A549 (cell line): ENCODE data around the gene ADCY4. TPM values are rescaled to one million over a fixed set of nuclear protein-coding genes. Genes with fewer than 3 reads are reported as not detected.

Experiments used
- ATAC-seq, 2 experiments: fragments of 200-7000 bp in 1 of 2; fragments of >200 bp in 1 of 2; cut with Nextera tagmentation in 1 of 2; cut with Tn5 transposase in 1 of 2; 3 replicates each; pipeline versions ENCODE4 v1.8.0 to v1.9.1; 2018 to 2020; ENCODE audit warnings: mild to moderate bottlenecking in 1 of 2, moderate library complexity in 1 of 2
- CTCF ChIA-PET: fragments of 300-600 bp; sonication (Branson Sonifier 250); formaldehyde crosslinking; extraction: SDS; loops from one replicate; lab custom pipeline; 2021; ENCODE audit warnings: antibody characterized with exemption, inconsistent platforms; lab: Yijun Ruan, JAX
- POLR2A ChIA-PET: fragments of 350-600 bp; formaldehyde crosslinking; extraction: SDS; loops from one replicate; lab custom pipeline; 2021; ENCODE audit warnings: antibody characterized with exemption, inconsistent platforms; lab: Yijun Ruan, JAX
- DNase-seq, 2 experiments: peaks; one replicate each; pipeline versions ENCODE4 v3.0.0 to v3.0.0-alpha.2; 2011 to 2016; ENCODE audit warnings: low read depth in 1 of 2, low spot score in 1 of 2
- FAIRE-seq: peaks from 2 replicates; lab custom pipeline; 2011; peaks lifted over from hg19 to GRCh38; lab: Jason Lieb, UNC
- H3K27ac ChIP-seq, 2 experiments: fragments of >200 bp; sonication (Bioruptor Twin); formaldehyde crosslinking; 3 replicates each; pipeline ENCODE4 v1.5.1; 2016 to 2017
- H3K4me1 ChIP-seq: fragments of >200 bp; sonication (Bioruptor Twin); formaldehyde crosslinking; 3 replicates; pipeline ENCODE4 v1.6.1; 2016
- H3K4me2 ChIP-seq: fragments of >200 bp; sonication (Bioruptor Twin); formaldehyde crosslinking; 3 replicates; pipeline ENCODE4 v1.6.1; 2016
- H3K4me3 ChIP-seq: fragments of >200 bp; sonication (Bioruptor Twin); formaldehyde crosslinking; 3 replicates; pipeline ENCODE4 v1.5.1; 2016
- H3K9me3 ChIP-seq: fragments of >200 bp; sonication (Bioruptor Twin); formaldehyde crosslinking; 3 replicates; pipeline ENCODE4 v1.6.1; 2016
- CBX2 ChIP-seq: fragments of 200-600 bp; sonication (generic); IDR thresholded peaks from 2 replicates; pipeline ENCODE4 v1.6.1; 2016; ENCODE audit warnings: low read depth, mild to moderate bottlenecking, borderline replicate concordance
- CHD4 ChIP-seq: fragments of 200-600 bp; sonication (generic); IDR thresholded peaks from 2 replicates; pipeline ENCODE4 v1.6.1; 2016; ENCODE audit warnings: antibody characterized with exemption, mild to moderate bottlenecking, borderline replicate concordance
- EHF ChIP-seq: fragments of 250-450 bp; sonication (Bioruptor Pico); IDR thresholded peaks from 2 replicates; pipeline ENCODE4 v1.5.0; 2020; ENCODE audit warnings: mild to moderate bottlenecking
- EHMT2 ChIP-seq: fragments of 200-600 bp; sonication (generic); IDR thresholded peaks from 2 replicates; pipeline ENCODE4 v1.6.1; 2016; ENCODE audit warnings: antibody characterized with exemption, low read depth, mild to moderate bottlenecking, moderate library complexity
- ELK1 ChIP-seq: fragments of 150-350 bp; IDR thresholded peaks from 2 replicates; pipeline ENCODE4 v1.6.1; 2014; ENCODE audit warnings: low read depth, mild to moderate bottlenecking, low read length
- ESRRA ChIP-seq: fragments of 150-350 bp; IDR thresholded peaks from 2 replicates; pipeline ENCODE4 v1.6.1; 2014; ENCODE audit warnings: mild to moderate bottlenecking, low read length, borderline replicate concordance
- FOSB ChIP-seq: fragments of 250-450 bp; sonication (Bioruptor Pico); IDR thresholded peaks from 2 replicates; pipeline ENCODE4 v1.5.0; 2020; ENCODE audit warnings: mild to moderate bottlenecking, moderate library complexity
- HDAC2 ChIP-seq: fragments of 200-600 bp; sonication (generic); IDR thresholded peaks from 2 replicates; pipeline ENCODE4 v1.6.1; 2016
- HES2 ChIP-seq: fragments of >200 bp; sonication (Bioruptor Twin); formaldehyde crosslinking; IDR thresholded peaks from 2 replicates; pipeline ENCODE4 v1.6.1; 2016
- HEYL ChIP-seq: fragments of 250-450 bp; sonication (Bioruptor Pico); IDR thresholded peaks from 2 replicates; pipeline ENCODE4 v1.8.0; 2021; ENCODE audit warnings: mild to moderate bottlenecking, moderate library complexity
- HMGXB4 ChIP-seq: fragments of 250-450 bp; sonication (Bioruptor Pico); IDR thresholded peaks from 2 replicates; pipeline ENCODE4 v1.5.0; 2021; ENCODE audit warnings: mild to moderate bottlenecking, moderate library complexity, borderline replicate concordance
- HOXA7 ChIP-seq: fragments of 250-450 bp; sonication (Bioruptor Pico); IDR thresholded peaks from 2 replicates; pipeline ENCODE4 v1.5.0; 2020; ENCODE audit warnings: mild to moderate bottlenecking, moderate library complexity
- JUNB ChIP-seq: fragments of >200 bp; sonication (Bioruptor Twin); formaldehyde crosslinking; IDR thresholded peaks from 2 replicates; pipeline ENCODE4 v1.6.1; 2016
- KDM5A ChIP-seq: fragments of 200-600 bp; sonication (generic); IDR thresholded peaks from 2 replicates; pipeline ENCODE4 v1.6.1; 2016; ENCODE audit warnings: antibody characterized with exemption, mild to moderate bottlenecking
- MAFK ChIP-seq: fragments of 450-650 bp; IDR thresholded peaks from 2 replicates; pipeline ENCODE4 v1.6.1; 2014; ENCODE audit not compliant: partially characterized antibody
- MAX ChIP-seq: IDR thresholded peaks from 2 replicates; pipeline ENCODE4 v1.6.1; 2012
- NFE2L2 ChIP-seq: fragments of 150-350 bp; conservative IDR thresholded peaks from 2 replicates; pipeline ENCODE4 v1.6.1; 2014; ENCODE audit warnings: low read length
- NPAS2 ChIP-seq: fragments of 250-450 bp; sonication (Bioruptor Pico); IDR thresholded peaks from 2 replicates; pipeline ENCODE4 v1.8.0; 2022; ENCODE audit warnings: mild to moderate bottlenecking, moderate library complexity, borderline replicate concordance
- POLR2A ChIP-seq: IDR thresholded peaks from 2 replicates; pipeline ENCODE4 v1.6.1; 2012; ENCODE audit warnings: mild to moderate bottlenecking, low read length
- RAD21 ChIP-seq, 2 experiments: fragments of >200 bp in 1 of 2; sonication (Bioruptor Twin) in 1 of 2; formaldehyde crosslinking in 1 of 2; IDR thresholded peaks in 1 of 2; conservative IDR thresholded peaks in 1 of 2; 2 replicates in 1 of 2; 3 replicates in 1 of 2; pipeline ENCODE4 v1.6.1; 2012 to 2018; ENCODE audit warnings: inconsistent platforms in 1 of 2
- RFX5 ChIP-seq: fragments of 450-650 bp; IDR thresholded peaks from 2 replicates; pipeline ENCODE4 v1.7.1; 2014; ENCODE audit warnings: antibody characterized with exemption, mild to moderate bottlenecking, moderate library complexity
- USF2 ChIP-seq: fragments of 450-650 bp; IDR thresholded peaks from 2 replicates; pipeline ENCODE4 v1.6.1; 2014; ENCODE audit warnings: antibody characterized with exemption
- ZFP36 ChIP-seq: fragments of 450-650 bp; IDR thresholded peaks from 2 replicates; pipeline ENCODE4 v1.6.1; 2014; ENCODE audit warnings: borderline replicate concordance; ENCODE audit not compliant: partially characterized antibody
- ZSCAN20 ChIP-seq: fragments of 250-450 bp; sonication (Bioruptor Pico); IDR thresholded peaks from 2 replicates; pipeline ENCODE4 v1.8.0; 2022; ENCODE audit warnings: mild to moderate bottlenecking, moderate library complexity
- WGBS: methylation state at CpG from one replicate; pipeline ENCODE4 v1.1.6; 2017; ENCODE audit errors: missing lambda C conversion rate; 5-methylcytosine and 5-hydroxymethylcytosine counted together
- polyA plus RNA-seq, 4 experiments: library from polyadenylated mRNA; depleted of rRNA in 3 of 4; stranded (reverse); fragments of >200 nt; fragmentation: RNase III in 1 of 4; extraction: RNeasy Plus Mini Kit Qiagen cat#74134 plus additional on column Dnase treatment in 1 of 4; gene quantifications; 2 replicates in 3 of 4; 3 replicates in 1 of 4; pipeline ENCODE4 v1.2.3, GENCODE V29; 2011 to 2017

ADCY4 gene
- polyA plus RNA-seq, 2 of the 4 experiments (the other 2 are of a cell fraction), result not detected

GRCh38 chr14:24330973-24331674 lies 3.7 kb downstream of the ADCY4 start:
- Histone ChIP-seq H3K9me3 (no peaks in the 10 kb centered on the region), H3K4me1 (peaks cover 3% of the 10 kb centered on the region; the same call in 1 of the 3 replicates), H3K4me3 (no peak overlapping the region), H3K4me2 (no peak overlapping the region), H3K27ac (no peak overlapping the region)
- no peak for FAIRE-seq
- ChIA-PET POLR2A (interaction anchor here (1.0 to 3.4 kb wide), 2 partner anchors 99 to 105 kb away, joined by 3 to 66 read pairs; partner anchors contain the start of genes CBLN3 and KHNYN), CTCF (interaction anchor here (0.8 to 46.6 kb wide), 17 partner anchors 8 to 111 kb away, joined by 3 to 1142 read pairs (median 6); partner anchors contain the start of genes CBLN3, CIDEB, KHNYN and LTB4R)
- TF ChIP-seq KDM5A (no peak), EHF (CRISPR knock-in tag) (no peak), HES2 (no peak), POLR2A (no peak), HMGXB4 (CRISPR knock-in tag) (no peak), NFE2L2 (no peak), HDAC2 (no peak), MAX (no peak), FOSB (CRISPR knock-in tag) (no peak), CBX2 (no peak), ZFP36 (no peak), EHMT2 (no peak), JUNB (no peak), USF2 (no peak), RAD21 (conservative IDR thresholded peaks at IDR 0.05 in 1 of 2, IDR thresholded peaks at IDR 0.05 in 1 of 2) (no peak), ELK1 (no peak), ESRRA (no peak), RFX5 (no peak), CHD4 (no peak), HOXA7 (CRISPR knock-in tag) (no peak)
- DNase-seq, result no peak
- WGBS, result 79% methylated on average over 10 of the region's 10 CpGs
- ATAC-seq, result no peak

GRCh38 chr14:24329736-24330135 lies 5.1 kb downstream of the ADCY4 start:
- ChIA-PET POLR2A (interaction anchor here (1.3 kb wide), 1 partner anchor 100 kb away, joined by 4 read pairs; the partner anchor contains the start of genes CBLN3 and KHNYN), CTCF (interaction anchor here (0.9 to 46.6 kb wide), 9 partner anchors 11 to 110 kb away, joined by 3 to 1142 read pairs (median 11); partner anchors contain the start of genes CBLN3, CIDEB, KHNYN and LTB4R)
- FAIRE-seq (no peak), DNase-seq (no peak), ATAC-seq (no peak)
- Histone ChIP-seq H3K4me1 (peaks cover 3% of the 10 kb centered on the region; the same call in 1 of the 3 replicates), H3K27ac (no peak overlapping the region), H3K4me2 (no peak overlapping the region), H3K4me3 (no peak overlapping the region), H3K9me3 (no peaks in the 10 kb centered on the region)
- 75% methylated on average over 9 of the region's 9 CpGs for WGBS
- no peak for TF ChIP-seq CHD4
- TF ChIP-seq MAFK, result no peak
- no peak for TF ChIP-seq NPAS2 (CRISPR knock-in tag)
- no peak for TF ChIP-seq POLR2A
- no peak for TF ChIP-seq HEYL (CRISPR knock-in tag)
- no peak for TF ChIP-seq ZSCAN20 (CRISPR knock-in tag)
- TF ChIP-seq ZFP36, result no peak
